ACHN (cell line): Measurements from ENCODE around the gene DRC1.
"Not testable (repeated sequence)": the region's sequence is repeated elsewhere in the genome, so short reads cannot be mapped to it uniquely, and the experiment has no call there.

Experiments used
- DNase-seq: peaks from one replicate; pipeline ENCODE4 v3.0.0-alpha.2; 2015
- in situ Hi-C: cut with HindIII; loops from 2 replicates; pipeline ENCODE4 v1.10.0; 2017; ENCODE audit warnings: low sequenced_read_pairs, low pct_ligation_motif_present, low pct_unique_long_range_greater_than_20kb

The DRC1 gene

GRCh38 chr2:26457695-26458364 is 56.1 kb downstream of the DRC1 start:
- in situ Hi-C loops, result no loop called here
- DNase-seq, result no peak

- in situ Hi-C loops, result no loop called here
- DNase-seq, result no peak
Measured at GRCh38 chr2:26458365-26459042, 56.8 kb downstream of the DRC1 start.

GRCh38 chr2:26459991-26460612 is 58.4 kb downstream of the DRC1 start:
- in situ Hi-C loops, result no loop called here
- DNase-seq, result no peak

- in situ Hi-C loops, result no loop called here
- no peak for DNase-seq
Measured at GRCh38 chr2:26460613-26461031, 58.9 kb downstream of the DRC1 start.

GRCh38 chr2:26461601-26462023 is 59.9 kb downstream of the DRC1 start:
- no peak for DNase-seq
- in situ Hi-C loops, result no loop called here

GRCh38 chr2:26462100-26462499 is 60.4 kb downstream of the DRC1 start:
- in situ Hi-C loops, result no loop called here
- no peak for DNase-seq

GRCh38 chr2:26462511-26463243 is 61.0 kb downstream of the DRC1 start:
- peak; percentile 70 for DNase-seq
- in situ Hi-C loops, result no loop called here

- in situ Hi-C loops, result no loop called here
- peak; percentile 28 for DNase-seq
Measured at GRCh38 chr2:26463244-26464192, 61.8 kb downstream of the DRC1 start.

GRCh38 chr2:26464390-26465265 is 62.9 kb downstream of the DRC1 start:
- no peak for DNase-seq
- in situ Hi-C loops, result no loop called here

- in situ Hi-C loops, result no loop called here
- DNase-seq, result no peak
Measured at GRCh38 chr2:26465266-26465925, 63.7 kb downstream of the DRC1 start.

- DNase-seq, result no peak
- in situ Hi-C loops, result no loop called here
Measured at GRCh38 chr2:26465981-26466471, 64.3 kb downstream of the DRC1 start.

GRCh38 chr2:26466662-26467310 is 65.1 kb downstream of the DRC1 start:
- in situ Hi-C loops, result no loop called here

GRCh38 chr2:26468544-26468943 is 66.8 kb downstream of the DRC1 start:
- in situ Hi-C loops, DNase-seq: not testable (repeated sequence)

More at GRCh38 chr2:26466662-26467310, 65.1 kb downstream of the DRC1 start:
- DNase-seq, result no peak

GRCh38 chr2:26469092-26469710 is 67.5 kb downstream of the DRC1 start:
- in situ Hi-C loops, result no loop called here
- DNase-seq, result peak; percentile 77

- in situ Hi-C loops, result no loop called here
Measured at GRCh38 chr2:26469955-26470354, 68.2 kb downstream of the DRC1 start.

More at GRCh38 chr2:26469955-26470354, 68.2 kb downstream of the DRC1 start:
- DNase-seq, result no peak
